SU-DHL-6 (cell line): ENCODE measurements around the gene TBC1D5.

Experiments used
- EZH2phosphoT487 ChIP-seq: fragments of 200-600 bp; sonication (generic), shearing (Covaris generic); conservative IDR thresholded peaks from 2 replicates; pipeline ENCODE4 v1.6.1; 2018; ENCODE audit warnings: mild to moderate bottlenecking, antibody characterized with exemption, low read length, moderate library complexity, mixed read lengths
- TF ChIP-seq, protein P1 (sequence below): fragments of 200-600 bp; sonication (generic); IDR thresholded peaks from one replicate; pipeline ENCODE4 v1.5.1; 2017; ENCODE audit warnings: antibody characterized with exemption, mild to moderate bottlenecking, low read length, moderate library complexity; ENCODE audit not compliant: insufficient read depth, poor library complexity, severe bottlenecking

DNA sequence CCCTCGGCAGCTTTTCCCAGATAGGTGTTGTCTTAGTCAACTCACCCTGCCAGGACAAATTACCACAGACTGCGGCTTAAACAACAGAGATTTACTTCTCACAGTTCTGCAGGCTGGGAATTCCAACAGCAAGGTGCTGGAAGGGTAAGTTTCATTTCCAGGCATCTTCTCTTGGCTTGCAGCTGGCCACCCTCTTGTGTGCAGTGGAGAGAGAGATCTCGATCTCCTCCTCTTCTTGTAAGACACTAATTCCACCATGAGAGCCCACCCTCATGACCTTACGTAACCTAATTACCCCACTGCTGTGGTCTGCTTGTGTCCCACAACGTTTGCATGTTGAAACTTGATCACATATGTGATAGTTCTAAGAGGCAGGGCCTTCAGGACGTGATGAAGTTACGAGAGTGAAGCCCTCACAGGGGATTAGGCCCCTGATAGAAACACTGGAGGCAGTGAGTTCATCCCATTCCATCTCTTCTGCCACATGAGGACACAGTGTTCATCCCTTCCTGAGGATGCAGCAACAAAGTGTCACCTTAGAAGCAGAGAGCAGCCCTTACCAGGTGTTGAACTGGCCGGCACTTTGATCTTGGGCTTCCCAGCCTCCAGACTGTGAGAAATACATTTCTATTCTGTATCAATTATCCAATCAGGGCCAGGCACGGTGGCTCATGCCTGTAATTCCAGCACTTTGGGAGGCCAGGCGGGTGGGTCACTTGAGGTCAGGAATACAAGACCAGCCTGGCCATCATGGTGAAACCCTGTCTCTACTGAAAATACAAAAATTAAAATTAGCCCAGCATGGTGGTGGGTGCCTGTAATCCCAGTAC is 609.9 kb downstream of the TBC1D5 start:
- TF ChIP-seq, protein P1, sequence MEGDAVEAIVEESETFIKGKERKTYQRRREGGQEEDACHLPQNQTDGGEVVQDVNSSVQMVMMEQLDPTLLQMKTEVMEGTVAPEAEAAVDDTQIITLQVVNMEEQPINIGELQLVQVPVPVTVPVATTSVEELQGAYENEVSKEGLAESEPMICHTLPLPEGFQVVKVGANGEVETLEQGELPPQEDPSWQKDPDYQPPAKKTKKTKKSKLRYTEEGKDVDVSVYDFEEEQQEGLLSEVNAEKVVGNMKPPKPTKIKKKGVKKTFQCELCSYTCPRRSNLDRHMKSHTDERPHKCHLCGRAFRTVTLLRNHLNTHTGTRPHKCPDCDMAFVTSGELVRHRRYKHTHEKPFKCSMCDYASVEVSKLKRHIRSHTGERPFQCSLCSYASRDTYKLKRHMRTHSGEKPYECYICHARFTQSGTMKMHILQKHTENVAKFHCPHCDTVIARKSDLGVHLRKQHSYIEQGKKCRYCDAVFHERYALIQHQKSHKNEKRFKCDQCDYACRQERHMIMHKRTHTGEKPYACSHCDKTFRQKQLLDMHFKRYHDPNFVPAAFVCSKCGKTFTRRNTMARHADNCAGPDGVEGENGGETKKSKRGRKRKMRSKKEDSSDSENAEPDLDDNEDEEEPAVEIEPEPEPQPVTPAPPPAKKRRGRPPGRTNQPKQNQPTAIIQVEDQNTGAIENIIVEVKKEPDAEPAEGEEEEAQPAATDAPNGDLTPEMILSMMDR, result no peak
- TF ChIP-seq EZH2phosphoT487, result no peak
